Kidney (tissue), 14 donors: Measurements from ENCODE around the gene CBR1. TPM values are rescaled to one million over a fixed set of nuclear protein-coding genes. Genes with fewer than 3 reads are reported as not detected.

Experiments used
- DNase-seq, 5 donors: peaks; one replicate each; pipeline ENCODE4 v3.0.0-alpha.2; 2013 to 2020
- FAIRE-seq: peaks from 2 replicates; lab custom pipeline; 2012; peaks lifted over from hg19 to GRCh38; lab: Jason Lieb, UNC
- H3K27ac ChIP-seq, 2 donors: one replicate each; pipeline ENCODE4 v1.7.0; 2013; ENCODE audit warnings: low read depth in 2 of 2, low read length in 2 of 2, inconsistent platforms in 1 of 2
- H3K27me3 ChIP-seq: one replicate; pipeline ENCODE4 v1.7.1; 2013; ENCODE audit warnings: low read length, inconsistent platforms; ENCODE audit not compliant: control insufficient read depth, insufficient read depth
- H3K36me3 ChIP-seq, 3 donors: one replicate each; pipeline versions ENCODE4 v1.7.0 to v1.7.1; 2013; ENCODE audit warnings: low read length in 3 of 3, control low read depth in 1 of 3, inconsistent platforms in 1 of 3; ENCODE audit not compliant: insufficient read depth in 3 of 3, control insufficient read depth in 2 of 3
- H3K4me1 ChIP-seq, 3 donors: one replicate each; pipeline versions ENCODE4 v1.7.0 to v1.7.1; 2013; ENCODE audit warnings: low read length in 3 of 3, inconsistent platforms in 1 of 3, low read depth in 1 of 3; ENCODE audit not compliant: control insufficient read depth in 2 of 3, insufficient read depth in 2 of 3
- H3K4me3 ChIP-seq, 3 donors: one replicate each; pipeline versions ENCODE4 v1.7.0 to v1.8.1; 2013; ENCODE audit warnings: low read length in 3 of 3, control low read depth in 1 of 3, inconsistent platforms in 1 of 3
- H3K9ac ChIP-seq, 3 donors: one replicate each; pipeline versions ENCODE4 v1.7.0 to v1.7.1; 2013; ENCODE audit warnings: low read length in 3 of 3, control low read depth in 1 of 3, inconsistent platforms in 1 of 3
- H3K9me3 ChIP-seq, 3 donors: one replicate each; pipeline versions ENCODE4 v1.7.0 to v1.7.1; 2013; ENCODE audit warnings: low read length in 3 of 3, control low read depth in 1 of 3, inconsistent platforms in 1 of 3; ENCODE audit not compliant: control insufficient read depth in 2 of 3, insufficient read depth in 1 of 3
- intact Hi-C: fragments of 100-400 bp; cut with DNase I; formaldehyde crosslinking; loops from one replicate; pipeline ENCODE4 v1.11.1; 2022
- polyA plus RNA-seq: library from polyadenylated mRNA; stranded (reverse); fragments of 350-450 nt; fragmentation: Illumina TruSeq; extraction: RNeasy Lipid Tissue Mini Kit (QIAGEN cat#74804); gene quantifications from one replicate; pipeline ENCODE4 v1.2.3, GENCODE V29; 2014; ENCODE audit warnings: low read depth, low replicate concordance; ENCODE audit not compliant: insufficient read depth
- total RNA-seq: library from RNA; stranded (reverse); fragmentation: NEBNext Ultra II Directional; extraction: Animal tissue kit (Norgen Biotek cat#: 25700); gene quantifications from one replicate; pipeline ENCODE4 v1.2.1, GENCODE V29; 2021
- TF ChIP-seq, protein P1 (sequence below): IDR thresholded peaks from 3 replicates; pipeline ENCODE4 v1.5.1; 2012; ENCODE audit warnings: mild to moderate bottlenecking, moderate library complexity, borderline replicate concordance; ENCODE audit not compliant: insufficient read depth; ENCODE audit errors: extremely low read depth
- donor health status: control.
- donor health status: control.
- donor health status: control.
- donor health status: control.
- donor health status: control.
- donor health status: DM: yes; HTN: yes; CAD: no.
- donor health status: Normal renal cell carcinoma (clear cell type).

The CBR1 gene
- total and polyA plus RNA-seq, 2 donors from 2014 or later = 94.3 to 379 TPM

DNA sequence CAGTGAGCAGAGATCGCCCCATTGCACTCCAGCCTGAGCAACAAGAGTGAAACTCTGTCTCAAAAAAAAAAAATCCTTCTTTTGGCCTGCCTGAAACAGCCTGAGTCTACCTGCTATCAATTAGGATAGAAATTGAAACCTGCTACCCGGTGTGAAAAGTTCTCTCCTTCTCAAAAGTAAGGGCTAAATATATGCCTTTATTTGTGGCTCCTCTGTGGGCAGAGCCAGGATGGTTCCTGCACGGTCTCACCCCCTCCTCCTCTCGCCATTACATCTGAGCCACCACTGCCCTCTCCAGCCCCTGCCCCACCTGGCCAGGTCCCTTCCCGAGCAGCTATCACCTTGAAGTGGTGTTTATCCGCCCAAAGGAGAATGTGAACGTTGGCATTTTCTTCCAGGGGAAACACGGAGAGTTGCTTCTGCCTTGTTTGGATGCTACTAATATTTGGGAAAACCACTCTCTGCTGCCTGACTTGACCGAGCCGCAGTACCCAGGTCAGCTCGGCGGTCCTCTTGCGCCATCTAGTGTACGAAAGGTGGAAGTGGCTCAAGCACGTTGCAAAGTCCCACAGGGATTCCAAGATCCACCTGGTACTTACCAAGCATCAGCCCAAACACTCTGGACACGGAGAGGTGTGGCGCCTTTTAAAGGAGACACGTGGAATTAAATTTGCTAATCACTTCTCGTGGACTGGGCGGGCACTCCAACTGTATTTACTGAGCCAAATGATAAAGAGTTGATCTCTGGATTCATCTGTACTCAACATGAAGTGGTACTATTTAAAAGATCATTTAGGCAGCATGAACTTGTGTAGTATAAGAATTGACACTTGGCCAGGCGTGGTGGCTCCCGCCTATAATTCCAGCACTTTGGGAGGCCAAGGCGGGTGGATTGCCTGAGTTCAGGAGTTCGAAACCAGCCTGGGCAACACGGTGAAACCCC is 41.4 kb upstream of the CBR1 start:
- intact Hi-C loops = no loop called here

DNA sequence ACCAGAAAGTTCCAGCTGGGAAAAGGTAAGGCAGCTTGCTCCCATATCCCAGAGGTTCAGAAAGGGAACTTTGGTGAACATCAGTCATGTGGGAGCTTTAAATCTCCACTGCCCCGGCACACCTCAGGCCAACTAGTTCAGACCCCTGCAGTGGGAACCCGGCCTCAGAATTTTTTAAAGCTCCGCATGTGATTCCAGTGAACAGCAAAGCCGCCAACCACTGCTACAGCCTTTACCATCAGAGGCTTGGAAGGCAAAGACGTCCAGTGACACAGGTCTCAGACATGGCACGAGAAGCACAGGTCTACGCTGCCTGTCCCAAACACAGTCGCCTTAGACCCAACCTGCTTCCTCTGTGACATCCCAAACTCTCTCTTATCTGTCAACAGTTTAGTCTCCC is 40.5 kb upstream of the CBR1 start:
- Histone ChIP-seq H3K9me3 (no peaks in the 10 kb centered on the region), H3K27ac (no peak overlapping the region), H3K4me3 (no peak overlapping the region), H3K4me1 (no peaks in the 10 kb centered on the region), H3K36me3 (peaks cover 0 to 2% (median 0%) of the 10 kb centered on the region in 3 donors), H3K27me3 (no peaks in the 10 kb centered on the region), H3K9ac (no peak overlapping the region)
- TF ChIP-seq, protein P1, sequence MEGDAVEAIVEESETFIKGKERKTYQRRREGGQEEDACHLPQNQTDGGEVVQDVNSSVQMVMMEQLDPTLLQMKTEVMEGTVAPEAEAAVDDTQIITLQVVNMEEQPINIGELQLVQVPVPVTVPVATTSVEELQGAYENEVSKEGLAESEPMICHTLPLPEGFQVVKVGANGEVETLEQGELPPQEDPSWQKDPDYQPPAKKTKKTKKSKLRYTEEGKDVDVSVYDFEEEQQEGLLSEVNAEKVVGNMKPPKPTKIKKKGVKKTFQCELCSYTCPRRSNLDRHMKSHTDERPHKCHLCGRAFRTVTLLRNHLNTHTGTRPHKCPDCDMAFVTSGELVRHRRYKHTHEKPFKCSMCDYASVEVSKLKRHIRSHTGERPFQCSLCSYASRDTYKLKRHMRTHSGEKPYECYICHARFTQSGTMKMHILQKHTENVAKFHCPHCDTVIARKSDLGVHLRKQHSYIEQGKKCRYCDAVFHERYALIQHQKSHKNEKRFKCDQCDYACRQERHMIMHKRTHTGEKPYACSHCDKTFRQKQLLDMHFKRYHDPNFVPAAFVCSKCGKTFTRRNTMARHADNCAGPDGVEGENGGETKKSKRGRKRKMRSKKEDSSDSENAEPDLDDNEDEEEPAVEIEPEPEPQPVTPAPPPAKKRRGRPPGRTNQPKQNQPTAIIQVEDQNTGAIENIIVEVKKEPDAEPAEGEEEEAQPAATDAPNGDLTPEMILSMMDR = no peak
- intact Hi-C loops = no loop called here
- no peak for DNase-seq
- no peak for FAIRE-seq

More for the DNA sequence above, 41.4 kb upstream of the CBR1 start:
- DNase-seq = peak in 4 of 5 donors; percentile 84 to 89 (median 86)
- Histone ChIP-seq H3K4me3 (no peak overlapping the region), H3K9ac (no peak overlapping the region), H3K9me3 (no peaks in the 10 kb centered on the region), H3K27ac (no peak overlapping the region), H3K27me3 (no peaks in the 10 kb centered on the region), H3K36me3 (no peaks in the 10 kb centered on the region), H3K4me1 (no peaks in the 10 kb centered on the region)
- peak; percentile 52 for FAIRE-seq
- TF ChIP-seq, protein P1 = peak; percentile 96

DNA sequence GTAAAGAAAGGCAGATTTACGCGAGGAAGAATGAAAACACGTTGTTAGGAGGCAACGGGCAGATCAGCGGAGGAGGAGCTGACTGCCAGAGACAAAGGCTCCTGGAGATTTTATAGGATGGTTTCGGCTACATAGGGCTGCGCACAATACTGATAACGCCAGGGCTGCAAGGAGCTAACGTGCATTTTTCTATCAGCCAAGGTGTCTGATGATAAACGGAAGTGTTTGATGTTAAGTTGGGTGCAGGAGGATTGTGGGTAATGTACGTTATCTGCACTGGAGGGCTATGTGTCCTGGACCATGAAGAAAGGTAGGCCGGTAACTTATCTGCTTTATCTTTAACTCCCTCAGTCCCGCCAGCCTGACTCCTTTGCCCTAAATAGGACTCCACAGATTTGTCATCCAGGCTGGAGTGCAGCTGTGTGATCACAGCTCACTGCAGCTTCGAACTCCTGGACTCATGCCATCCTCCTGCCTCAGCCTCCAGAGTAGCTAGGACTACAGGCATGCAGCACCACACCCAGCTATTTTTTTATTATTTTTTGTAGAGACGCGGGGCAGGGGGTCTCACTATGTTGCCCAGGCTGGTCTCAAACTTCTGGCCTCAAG is 39.1 kb upstream of the CBR1 start:
- no peaks in the 10 kb centered on the region for H3K27me3 ChIP-seq
- peaks cover 0 to 13% (median 5%) of the 10 kb centered on the region in 3 donors for H3K4me1 ChIP-seq
- DNase-seq (peak in 1 of 5 donors; percentile 25), FAIRE-seq (no peak)
- TF ChIP-seq, protein P1 = no peak
- H3K4me3 ChIP-seq = no peak overlapping the region
- H3K9ac ChIP-seq = no peak overlapping the region
- H3K9me3 ChIP-seq = no peaks in the 10 kb centered on the region
- H3K27ac ChIP-seq = no peak overlapping the region
- peaks cover 0 to 13% (median 0%) of the 10 kb centered on the region in 3 donors for H3K36me3 ChIP-seq
- intact Hi-C loops = no loop called here
